Right lobe of liver (tissue), 4 donors: Measurements from ENCODE around the gene AMMECR1.

ENCODE experiments used
- CTCF ChIP-seq, 4 donors: fragments of 200-600 bp in 3 of 4; fragments of 450-650 bp in 1 of 4; IDR thresholded peaks; one replicate each; pipeline versions ENCODE4 v1.5.1 to v1.8.0; 2016 to 2022; ENCODE audit warnings: antibody characterized with exemption in 4 of 4, mild to moderate bottlenecking in 2 of 4
- POLR2A ChIP-seq: fragments of 450-650 bp; IDR thresholded peaks from one replicate; pipeline ENCODE4 v1.6.1; 2017; ENCODE audit warnings: antibody characterized with exemption, mild to moderate bottlenecking
- donor health status: DM: no; HTN: no; CAD: no.
- donor health status: DM: no; HTN: no; CAD: no.
- donor health status: DM: no; HTN: yes; CAD: no.

- TF ChIP-seq POLR2A (no peak), CTCF (IDR thresholded peaks at IDR 0.05) (no peak)
Observed at GRCh38 chrX:110224926-110225617, 92.8 kb downstream of the AMMECR1 start.
